Right ventricle myocardium superior (tissue), 1 donor: ENCODE measurements around the gene C2orf49. TPM values are rescaled to one million over a fixed set of nuclear protein-coding genes. Genes with fewer than 3 reads are reported as not detected.

Experiments used
- ATAC-seq: fragments of 200-7000 bp; cut with Tn5 transposase; one replicate; pipeline ENCODE4 v1.9.1; 2020; ENCODE audit warnings: mild to moderate bottlenecking; ENCODE audit not compliant: poor library complexity
- DNase-seq: peaks from one replicate; pipeline ENCODE4 v3.0.0-alpha.2; 2020
- intact Hi-C: fragments of 100-400 bp; cut with DNase I; formaldehyde crosslinking; loops from one replicate; pipeline ENCODE4 v1.11.2; 2022
- total RNA-seq: library from RNA; stranded (reverse); fragmentation: NEBNext Ultra II Directional; extraction: Animal tissue kit (Norgen Biotek cat#: 25700); gene quantifications from one replicate; pipeline ENCODE4 v1.2.1, GENCODE V29; 2021
- donor health status: DM: no; HTN: yes; CAD: no; lungs with severe emphysema.

The C2orf49 gene
- total RNA-seq, 1 donor from 2014 or later, result 18.7 TPM

- intact Hi-C loops, result no loop called here
- ATAC-seq (no peak), DNase-seq (peak; percentile 61)
Measured at GRCh38 chr2:105393373-105394055, 56.2 kb downstream of the C2orf49 start.

GRCh38 chr2:105394951-105395611, 57.7 kb downstream of the C2orf49 start:
- DNase-seq (no peak), ATAC-seq (no peak)
- intact Hi-C loops, result no loop called here

- ATAC-seq (no peak), DNase-seq (no peak)
- intact Hi-C loops, result no loop called here
Measured at GRCh38 chr2:105395691-105396090, 58.4 kb downstream of the C2orf49 start.

DNA sequence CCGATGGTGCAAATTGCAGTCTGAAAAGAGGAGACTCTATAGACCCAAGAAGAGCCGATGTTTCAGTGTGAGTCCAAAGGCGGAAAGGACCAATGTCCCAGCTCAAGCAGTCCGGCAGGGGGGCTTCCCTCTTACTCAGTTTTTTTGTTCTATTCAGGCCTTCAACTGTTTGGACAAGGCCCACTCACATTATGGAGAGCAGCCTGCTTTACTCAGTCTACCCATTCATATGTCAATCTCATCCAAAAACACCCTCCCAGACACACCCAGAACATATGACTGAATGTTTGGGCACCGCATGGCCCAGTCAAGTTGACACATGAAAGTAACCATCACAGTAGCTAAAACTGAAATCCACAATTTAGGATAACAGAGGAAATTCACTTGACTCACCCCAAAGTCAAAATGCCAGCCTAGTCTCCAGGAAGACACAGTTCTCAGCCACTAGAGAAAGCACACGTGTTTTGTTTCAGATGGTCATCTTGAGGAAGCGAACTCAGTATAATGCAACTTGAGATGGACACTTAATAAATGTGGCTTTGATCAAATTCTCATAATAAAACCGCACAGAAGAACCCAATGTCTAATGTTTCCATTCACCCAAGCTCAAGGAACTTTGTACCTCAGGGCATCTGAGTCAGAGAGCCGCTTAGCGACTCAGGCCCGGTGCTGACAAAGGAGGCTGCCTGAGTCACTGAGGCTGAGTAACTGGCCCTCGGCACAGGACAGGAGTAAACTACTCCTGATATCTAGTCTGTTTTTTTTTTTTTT, 59.1 kb downstream of the C2orf49 start:
- ATAC-seq, result no peak
- intact Hi-C loops, result no loop called here
- no peak for DNase-seq

DNA sequence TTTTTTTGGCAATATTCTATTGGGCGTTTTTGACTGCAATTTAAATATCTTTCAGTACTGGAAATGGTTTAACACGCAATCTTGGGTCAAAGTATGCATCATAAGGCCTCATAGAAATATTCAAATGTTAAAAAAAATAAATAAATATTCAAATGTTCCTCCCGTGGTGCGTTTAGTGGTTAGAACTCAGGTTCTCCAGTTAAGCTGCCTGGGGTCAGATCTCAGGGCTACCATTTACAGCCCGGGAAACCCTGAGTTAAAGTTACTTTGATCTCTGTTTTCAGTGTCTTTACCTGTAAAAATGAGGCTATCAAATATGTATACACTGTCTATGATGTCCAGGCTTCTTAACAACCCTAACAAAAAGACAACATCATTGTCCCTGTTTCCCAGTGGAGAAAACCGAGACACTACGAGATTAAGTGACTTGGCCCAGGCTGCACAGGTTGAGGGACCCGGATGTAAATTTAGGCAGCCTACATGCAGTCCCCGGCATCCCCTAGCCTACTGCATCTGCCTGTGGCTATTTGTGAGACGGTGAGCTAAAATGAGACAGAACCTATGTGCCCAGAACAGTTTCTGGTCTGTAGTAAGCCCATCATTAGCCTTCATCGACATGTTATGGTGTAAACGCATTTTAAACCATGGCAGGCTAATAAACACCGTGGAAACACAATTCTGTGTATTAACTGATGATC, 59.8 kb downstream of the C2orf49 start:
- intact Hi-C loops, result no loop called here

GRCh38 chr2:105397953-105398335, 60.6 kb downstream of the C2orf49 start:
- no peak for ATAC-seq
- DNase-seq, result no peak
- intact Hi-C loops, result no loop called here

More for the DNA sequence above, 59.8 kb downstream of the C2orf49 start:
- ATAC-seq, result no peak
- no peak for DNase-seq

DNA sequence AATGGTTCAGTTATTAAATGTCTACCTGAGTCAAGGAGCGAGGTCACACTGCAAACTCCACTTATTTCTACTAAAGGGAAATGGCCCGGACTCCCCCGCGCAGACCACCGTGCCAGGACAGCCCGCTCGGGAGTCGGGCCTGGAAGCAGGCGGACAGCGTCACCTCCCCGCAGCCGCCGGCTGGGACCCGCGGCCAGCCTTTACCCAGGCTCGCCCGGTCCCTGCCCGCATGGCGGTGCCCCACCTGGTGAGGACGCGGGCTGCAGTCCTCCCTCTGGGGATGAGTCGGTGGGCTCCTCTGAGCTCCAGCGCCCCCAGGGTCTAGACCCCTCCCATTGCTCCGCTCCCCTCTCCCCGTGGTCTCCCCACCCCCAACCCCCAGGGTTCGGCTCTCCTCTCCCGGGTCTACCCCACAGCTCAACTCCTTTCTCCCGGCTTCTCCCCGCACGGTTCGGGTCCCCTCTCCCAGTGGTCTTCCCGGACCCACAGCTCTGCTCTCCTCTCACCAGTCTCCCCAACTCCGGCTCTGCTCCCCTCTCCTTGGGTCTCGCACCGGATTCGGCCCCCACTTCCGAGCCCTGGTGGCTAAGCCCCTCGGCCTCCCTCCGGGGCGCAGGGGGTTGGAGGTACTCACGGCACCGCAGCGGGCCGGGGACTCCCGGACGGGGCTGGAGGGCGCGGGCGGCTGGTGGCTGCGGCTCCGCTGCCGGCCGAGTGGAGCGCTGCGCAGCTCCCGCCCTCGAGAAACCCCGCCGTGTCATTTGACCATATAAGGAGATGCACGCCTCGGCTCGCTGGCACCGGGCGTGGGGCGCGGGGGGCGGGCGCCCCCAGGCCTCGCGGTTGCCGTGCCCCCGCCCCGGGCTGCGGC, 61.2 kb downstream of the C2orf49 start, which contains the start of gene FHL2:
FHL2 (minus strand) TSS at position 716 of the 871 bp plus-strand sequence. CDS start 12,535 bp downstream, outside the sequence.
- DNase-seq, result peak; percentile 76
- intact Hi-C loops, result no loop called here
- ATAC-seq, result peak; percentile 60

Other genes with a start within 250 kb of the C2orf49 start
- not detected for gene GPR45, start 95.8 kb upstream of the C2orf49 start, total RNA-seq
- gene TGFBRAP1, start 7.8 kb upstream of the C2orf49 start, total RNA-seq, result 8.6 TPM
- 1,567 TPM for gene FHL2, start 61.5 kb downstream of the C2orf49 start, total RNA-seq